Type B pancreatic cell (in vitro differentiated cells): Measurements from ENCODE around the gene MYPOP. TPM values are rescaled to one million over a fixed set of nuclear protein-coding genes. Genes with fewer than 3 reads are reported as not detected.
"Not testable (repeated sequence)": the region's sequence is repeated elsewhere in the genome, so short reads cannot be mapped to it uniquely, and the experiment has no call there.

Source experiments
- DNase-seq: peaks from one replicate; pipeline ENCODE4 v3.0.0; 2021; ENCODE audit warnings: mixed read lengths; ENCODE audit not compliant: unreplicated experiment; ENCODE audit errors: extremely low spot score
- H3K27ac Mint-ChIP-seq: 2 replicates; pipeline ENCODE4 v1.8.0; 2021; ENCODE audit warnings: mild to moderate bottlenecking, mixed read lengths
- H3K27me3 Mint-ChIP-seq: 2 replicates; pipeline ENCODE4 v1.8.0; 2021; ENCODE audit warnings: mixed read lengths
- H3K36me3 Mint-ChIP-seq: 2 replicates; pipeline ENCODE4 v1.8.0; 2021; ENCODE audit warnings: mixed read lengths
- H3K4me1 Mint-ChIP-seq: one replicate; pipeline ENCODE4 v1.8.0; 2021; ENCODE audit warnings: mixed read lengths; ENCODE audit not compliant: unreplicated experiment
- H3K4me3 Mint-ChIP-seq: 2 replicates; pipeline ENCODE4 v1.8.0; 2021; ENCODE audit warnings: mild to moderate bottlenecking, mixed read lengths
- H3K9me3 Mint-ChIP-seq: 2 replicates; pipeline ENCODE4 v1.8.0; 2021; ENCODE audit warnings: mixed read lengths
- CTCF ChIP-seq: fragments of 200-600 bp; sonication (generic); conservative IDR thresholded peaks from 2 replicates; pipeline ENCODE4 v1.5.0; 2021; ENCODE audit warnings: antibody characterized with exemption, mild to moderate bottlenecking
- total RNA-seq: library from RNA; stranded (reverse); gene quantifications from 2 replicates; pipeline ENCODE4 v1.2.1, GENCODE V29; 2021; ENCODE audit warnings: low replicate concordance

The MYPOP gene
- total RNA-seq, 1 donor from 2014 or later = 8.5 TPM

- peak overlapping the region; percentile 20 for H3K27ac Mint-ChIP-seq
- H3K36me3 Mint-ChIP-seq = no peaks in the 10 kb centered on the region
- DNase-seq = no peak
- H3K4me1 Mint-ChIP-seq = peaks cover 28% of the 10 kb centered on the region
- H3K4me3 Mint-ChIP-seq = peak overlapping the region; percentile 7
- H3K27me3 Mint-ChIP-seq = peaks cover 10% of the 10 kb centered on the region
- TF ChIP-seq CTCF = no peak
- H3K9me3 Mint-ChIP-seq = no peaks in the 10 kb centered on the region
Observed at GRCh38 chr19:45876161-45876410, 26.3 kb downstream of the MYPOP start.

GRCh38 chr19:45874620-45874966 is 27.8 kb downstream of the MYPOP start:
- no peak for DNase-seq
- H3K4me3 Mint-ChIP-seq = no peak overlapping the region
- H3K9me3 Mint-ChIP-seq = no peaks in the 10 kb centered on the region
- peak overlapping the region; percentile 13 for H3K27ac Mint-ChIP-seq
- H3K27me3 Mint-ChIP-seq = peaks cover 10% of the 10 kb centered on the region
- no peaks in the 10 kb centered on the region for H3K36me3 Mint-ChIP-seq
- peaks cover 25% of the 10 kb centered on the region for H3K4me1 Mint-ChIP-seq
- no peak for TF ChIP-seq CTCF

GRCh38 chr19:45873219-45873772 is 29.1 kb downstream of the MYPOP start:
- no peaks in the 10 kb centered on the region for H3K36me3 Mint-ChIP-seq
- DNase-seq = no peak
- no peak for TF ChIP-seq CTCF
- no peaks in the 10 kb centered on the region for H3K9me3 Mint-ChIP-seq
- peaks cover 5% of the 10 kb centered on the region for H3K27me3 Mint-ChIP-seq
- H3K27ac Mint-ChIP-seq = no peak overlapping the region
- H3K4me3 Mint-ChIP-seq = no peak overlapping the region
- H3K4me1 Mint-ChIP-seq = peaks cover 19% of the 10 kb centered on the region

GRCh38 chr19:45872095-45872919 is 30.1 kb downstream of the MYPOP start:
- no peak overlapping the region for H3K27ac Mint-ChIP-seq
- no peak for TF ChIP-seq CTCF
- no peaks in the 10 kb centered on the region for H3K9me3 Mint-ChIP-seq
- H3K27me3 Mint-ChIP-seq = peaks cover 13% of the 10 kb centered on the region
- H3K4me1 Mint-ChIP-seq = peaks cover 17% of the 10 kb centered on the region
- H3K36me3 Mint-ChIP-seq = no peaks in the 10 kb centered on the region
- DNase-seq = no peak
- no peak overlapping the region for H3K4me3 Mint-ChIP-seq

- no peak for TF ChIP-seq CTCF
- Mint-ChIP-seq H3K4me1 (peaks cover 9% of the 10 kb centered on the region), H3K27me3 (peaks cover 23% of the 10 kb centered on the region), H3K4me3 (no peak overlapping the region), H3K36me3 (no peaks in the 10 kb centered on the region), H3K9me3 (no peaks in the 10 kb centered on the region), H3K27ac (no peak overlapping the region)
- no peak for DNase-seq
Observed at GRCh38 chr19:45870798-45871197, 31.6 kb downstream of the MYPOP start.

GRCh38 chr19:45867241-45867640 is 35.2 kb downstream of the MYPOP start:
- not testable (repeated sequence) for H3K4me3 Mint-ChIP-seq, H3K4me1 Mint-ChIP-seq, H3K27ac Mint-ChIP-seq, H3K36me3 Mint-ChIP-seq, H3K9me3 Mint-ChIP-seq, DNase-seq
- peaks cover 53% of the 10 kb centered on the region for H3K27me3 Mint-ChIP-seq
